Measurements from ENCODE around the gene MINDY4.

MINDY4 gene

DNA sequence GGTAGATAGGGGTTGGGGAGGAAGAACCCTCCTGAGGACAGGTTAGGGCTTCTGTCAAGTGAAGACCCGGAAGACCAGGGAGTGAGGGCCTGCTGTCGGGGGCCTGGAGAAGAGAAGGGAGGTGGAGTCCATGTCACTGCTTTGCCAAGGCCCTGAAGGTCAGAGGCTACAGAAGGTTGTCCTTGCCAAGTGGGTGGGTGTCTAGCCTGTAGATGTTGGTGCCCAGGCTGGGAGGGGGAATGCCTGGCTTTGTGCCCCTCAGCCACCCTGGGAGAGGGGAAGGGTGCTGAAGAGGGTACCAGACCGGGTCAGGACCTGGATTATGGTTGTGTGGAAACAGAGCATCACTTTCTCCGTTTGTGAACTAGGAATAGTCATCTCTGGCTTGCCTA is 73.3 kb downstream of the MINDY4 start:
- WGBS (ENCODE audit: extremely low coverage, insufficient coverage, low lambda C conversion rate): no CpG with 5 or more reads among the region's 4 CpGs
- H3K36me3 ChIP-seq (ENCODE audit: control insufficient read depth, insufficient read depth, low read length): no peaks in the 10 kb centered on the region
- no peak overlapping the region for H3K23ac ChIP-seq (ENCODE audit: low read length)
- H4K5ac ChIP-seq (ENCODE audit: low read length): no peak overlapping the region
- no peak for DNase-seq
- no peak overlapping the region for H2BK15ac ChIP-seq (replicated peaks; ENCODE audit: low read depth)
- no peak overlapping the region for H3K27ac ChIP-seq (ENCODE audit: low read depth, low read length)
- no peaks in the 10 kb centered on the region for H3K79me1 ChIP-seq (ENCODE audit: low read length)
- H4K8ac ChIP-seq (ENCODE audit: low read depth, low read length): no peak overlapping the region
- H3K4ac ChIP-seq (ENCODE audit: low read depth, low read length): no peak overlapping the region
- H3K4me1 ChIP-seq (ENCODE audit: control insufficient read depth, low read depth, low read length): no peaks in the 10 kb centered on the region
- H3K18ac ChIP-seq (ENCODE audit: low read length): no peak overlapping the region
- no peak overlapping the region for H2BK120ac ChIP-seq (ENCODE audit: low read depth, low read length)
- H2BK5ac ChIP-seq (ENCODE audit: low read length): no peak overlapping the region
- H2AK5ac ChIP-seq (ENCODE audit: low read length): no peak overlapping the region
- H3K9ac ChIP-seq (ENCODE audit: low read length): no peak overlapping the region
- no peak overlapping the region for H3K56ac ChIP-seq (ENCODE audit: low read length)
- no peaks in the 10 kb centered on the region for H3K79me2 ChIP-seq (ENCODE audit: control insufficient read depth, insufficient read depth, low read length)
- no peak overlapping the region for H3K4me3 ChIP-seq (ENCODE audit: low read length)
- no peaks in the 10 kb centered on the region for H3K27me3 ChIP-seq (ENCODE audit: insufficient read depth, low read length, poor library complexity)
- H3K4me2 ChIP-seq (ENCODE audit: low read length): no peak overlapping the region

- Histone ChIP-seq H3K9ac (ENCODE audit: low read length) (no peak overlapping the region), H3K4me2 (ENCODE audit: low read length) (no peak overlapping the region), H3K18ac (ENCODE audit: low read length) (no peak overlapping the region), H4K5ac (ENCODE audit: low read length) (no peak overlapping the region), H2BK15ac (replicated peaks; ENCODE audit: low read depth) (no peak overlapping the region), H2BK5ac (ENCODE audit: low read length) (no peak overlapping the region), H3K4ac (ENCODE audit: low read depth, low read length) (no peak overlapping the region), H3K56ac (ENCODE audit: low read length) (no peak overlapping the region), H3K27ac (ENCODE audit: low read depth, low read length) (no peak overlapping the region), H2AK5ac (ENCODE audit: low read length) (no peak overlapping the region), H3K23ac (ENCODE audit: low read length) (no peak overlapping the region), H3K79me1 (ENCODE audit: low read length) (no peaks in the 10 kb centered on the region), H3K4me1 (ENCODE audit: control insufficient read depth, low read depth, low read length) (no peaks in the 10 kb centered on the region), H3K4me3 (ENCODE audit: low read length) (no peak overlapping the region), H3K36me3 (ENCODE audit: control insufficient read depth, insufficient read depth, low read length) (no peaks in the 10 kb centered on the region), H3K27me3 (ENCODE audit: insufficient read depth, low read length, poor library complexity) (no peaks in the 10 kb centered on the region), H4K8ac (ENCODE audit: low read depth, low read length) (no peak overlapping the region), H3K79me2 (ENCODE audit: control insufficient read depth, insufficient read depth, low read length) (no peaks in the 10 kb centered on the region), H2BK120ac (ENCODE audit: low read depth, low read length) (no peak overlapping the region)
- no CpG with 5 or more reads among the region's 3 CpGs for WGBS (ENCODE audit: extremely low coverage, insufficient coverage, low lambda C conversion rate)
- no peak for DNase-seq
Observed at GRCh38 chr7:30844916-30845315, 73.7 kb downstream of the MINDY4 start.

DNA sequence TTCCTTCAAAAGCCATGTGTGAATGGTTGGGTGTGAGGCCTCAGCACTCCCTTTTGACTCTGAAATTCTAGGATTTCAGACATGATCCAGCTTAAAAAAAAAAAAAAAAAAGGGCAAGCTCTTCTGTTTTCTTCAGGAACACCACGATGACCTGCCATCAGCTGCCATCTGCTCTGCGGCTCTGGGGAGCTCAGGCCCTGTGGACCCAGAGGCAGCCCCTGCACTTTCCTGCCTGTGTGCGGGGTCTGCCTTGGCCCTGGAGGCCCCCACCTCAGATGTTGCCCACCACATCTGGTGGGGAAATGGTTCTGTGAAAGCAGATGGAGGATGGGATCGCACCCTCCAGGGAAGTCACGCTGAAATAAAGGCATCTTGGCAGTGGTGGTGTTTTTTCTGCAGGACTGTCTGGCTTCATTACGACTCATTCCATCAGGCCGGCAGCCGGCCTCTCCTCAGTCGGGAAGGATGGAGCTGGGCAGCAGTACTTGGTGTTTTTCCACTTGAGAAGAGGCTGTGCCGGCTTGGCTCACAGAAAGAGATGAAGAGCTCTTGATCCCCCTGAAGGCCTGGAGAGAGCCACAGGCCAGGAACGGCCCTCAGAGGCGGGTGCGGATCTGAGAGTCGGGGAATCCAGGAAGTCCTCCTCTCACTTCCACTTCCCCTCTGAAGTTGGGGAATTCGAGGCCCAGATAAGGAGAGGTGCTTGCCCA is 74.4 kb downstream of the MINDY4 start:
- H4K5ac ChIP-seq (ENCODE audit: low read length): no peak overlapping the region
- H3K9ac ChIP-seq (ENCODE audit: low read length): no peak overlapping the region
- no CpG with 5 or more reads among the region's 15 CpGs for WGBS (ENCODE audit: extremely low coverage, insufficient coverage, low lambda C conversion rate)
- H2AK5ac ChIP-seq (ENCODE audit: low read length): no peak overlapping the region
- H3K27ac ChIP-seq (ENCODE audit: low read depth, low read length): no peak overlapping the region
- no peak overlapping the region for H3K4me3 ChIP-seq (ENCODE audit: low read length)
- no peaks in the 10 kb centered on the region for H3K79me2 ChIP-seq (ENCODE audit: control insufficient read depth, insufficient read depth, low read length)
- no peak overlapping the region for H3K4me2 ChIP-seq (ENCODE audit: low read length)
- no peak overlapping the region for H4K8ac ChIP-seq (ENCODE audit: low read depth, low read length)
- no peak overlapping the region for H2BK15ac ChIP-seq (replicated peaks; ENCODE audit: low read depth)
- no peaks in the 10 kb centered on the region for H3K4me1 ChIP-seq (ENCODE audit: control insufficient read depth, low read depth, low read length)
- H3K23ac ChIP-seq (ENCODE audit: low read length): no peak overlapping the region
- H3K18ac ChIP-seq (ENCODE audit: low read length): no peak overlapping the region
- H3K56ac ChIP-seq (ENCODE audit: low read length): no peak overlapping the region
- H2BK120ac ChIP-seq (ENCODE audit: low read depth, low read length): no peak overlapping the region
- no peaks in the 10 kb centered on the region for H3K79me1 ChIP-seq (ENCODE audit: low read length)
- no peak overlapping the region for H3K4ac ChIP-seq (ENCODE audit: low read depth, low read length)
- DNase-seq: no peak
- H3K27me3 ChIP-seq (ENCODE audit: insufficient read depth, low read length, poor library complexity): no peaks in the 10 kb centered on the region
- H3K36me3 ChIP-seq (ENCODE audit: control insufficient read depth, insufficient read depth, low read length): no peaks in the 10 kb centered on the region
- no peak overlapping the region for H2BK5ac ChIP-seq (ENCODE audit: low read length)

DNA sequence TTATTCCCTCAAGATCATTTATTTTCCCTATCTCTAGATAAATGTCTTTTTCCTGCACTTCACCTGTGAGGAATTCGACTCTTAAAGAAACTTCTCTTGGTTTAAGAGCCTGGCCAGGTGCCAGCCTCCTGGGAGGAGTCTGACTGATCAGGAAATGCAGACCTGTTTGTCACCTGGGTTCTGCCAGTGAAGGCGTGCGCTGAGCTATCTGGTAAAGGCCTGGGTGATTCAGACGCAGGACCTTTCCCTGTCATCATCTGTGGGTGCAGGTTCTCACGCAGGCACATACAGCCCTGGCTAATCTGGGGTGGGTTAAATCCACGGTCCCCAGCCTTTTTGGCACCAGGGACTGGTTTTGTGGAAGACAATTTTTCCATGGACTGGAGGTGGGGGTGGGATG is 75.2 kb downstream of the MINDY4 start:
- WGBS (ENCODE audit: extremely low coverage, insufficient coverage, low lambda C conversion rate): no CpG with 5 or more reads among the region's 6 CpGs
- no peak overlapping the region for H3K23ac ChIP-seq (ENCODE audit: low read length)
- no peak overlapping the region for H2BK120ac ChIP-seq (ENCODE audit: low read depth, low read length)
- no peaks in the 10 kb centered on the region for H3K27me3 ChIP-seq (ENCODE audit: insufficient read depth, low read length, poor library complexity)
- H3K9ac ChIP-seq (ENCODE audit: low read length): no peak overlapping the region
- DNase-seq: no peak
- H3K18ac ChIP-seq (ENCODE audit: low read length): no peak overlapping the region
- no peaks in the 10 kb centered on the region for H3K79me2 ChIP-seq (ENCODE audit: control insufficient read depth, insufficient read depth, low read length)
- H4K5ac ChIP-seq (ENCODE audit: low read length): no peak overlapping the region
- no peak overlapping the region for H3K4me3 ChIP-seq (ENCODE audit: low read length)
- no peak overlapping the region for H3K4ac ChIP-seq (ENCODE audit: low read depth, low read length)
- H2BK15ac ChIP-seq (replicated peaks; ENCODE audit: low read depth): no peak overlapping the region
- no peaks in the 10 kb centered on the region for H3K4me1 ChIP-seq (ENCODE audit: control insufficient read depth, low read depth, low read length)
- H3K4me2 ChIP-seq (ENCODE audit: low read length): no peak overlapping the region
- no peak overlapping the region for H2BK5ac ChIP-seq (ENCODE audit: low read length)
- no peaks in the 10 kb centered on the region for H3K36me3 ChIP-seq (ENCODE audit: control insufficient read depth, insufficient read depth, low read length)
- no peak overlapping the region for H3K56ac ChIP-seq (ENCODE audit: low read length)
- no peak overlapping the region for H2AK5ac ChIP-seq (ENCODE audit: low read length)
- no peak overlapping the region for H3K27ac ChIP-seq (ENCODE audit: low read depth, low read length)
- H4K8ac ChIP-seq (ENCODE audit: low read depth, low read length): no peak overlapping the region
- no peaks in the 10 kb centered on the region for H3K79me1 ChIP-seq (ENCODE audit: low read length)

- Histone ChIP-seq H3K27ac (ENCODE audit: low read depth, low read length) (no peak overlapping the region), H3K79me2 (ENCODE audit: control insufficient read depth, insufficient read depth, low read length) (no peaks in the 10 kb centered on the region), H3K4me3 (ENCODE audit: low read length) (no peak overlapping the region), H3K4ac (ENCODE audit: low read depth, low read length) (no peak overlapping the region), H3K4me2 (ENCODE audit: low read length) (no peak overlapping the region), H3K9ac (ENCODE audit: low read length) (no peak overlapping the region), H3K79me1 (ENCODE audit: low read length) (no peaks in the 10 kb centered on the region), H2AK5ac (ENCODE audit: low read length) (no peak overlapping the region), H3K4me1 (ENCODE audit: control insufficient read depth, low read depth, low read length) (peaks cover 2% of the 10 kb centered on the region), H3K18ac (ENCODE audit: low read length) (no peak overlapping the region), H4K8ac (ENCODE audit: low read depth, low read length) (no peak overlapping the region), H3K36me3 (ENCODE audit: control insufficient read depth, insufficient read depth, low read length) (no peaks in the 10 kb centered on the region), H3K23ac (ENCODE audit: low read length) (no peak overlapping the region), H2BK15ac (replicated peaks; ENCODE audit: low read depth) (no peak overlapping the region), H2BK120ac (ENCODE audit: low read depth, low read length) (no peak overlapping the region), H3K27me3 (ENCODE audit: insufficient read depth, low read length, poor library complexity) (no peaks in the 10 kb centered on the region), H4K5ac (ENCODE audit: low read length) (no peak overlapping the region), H3K56ac (ENCODE audit: low read length) (no peak overlapping the region), H2BK5ac (ENCODE audit: low read length) (no peak overlapping the region)
- no peak for DNase-seq
- WGBS (ENCODE audit: extremely low coverage, insufficient coverage, low lambda C conversion rate): no CpG with 5 or more reads among the region's 7 CpGs
Observed at GRCh38 chr7:30848121-30848855, 77.1 kb downstream of the MINDY4 start.

Data from mesendoderm (in vitro differentiated cells).